ENCODE data around the gene SMARCA2.

The SMARCA2 gene

DNA sequence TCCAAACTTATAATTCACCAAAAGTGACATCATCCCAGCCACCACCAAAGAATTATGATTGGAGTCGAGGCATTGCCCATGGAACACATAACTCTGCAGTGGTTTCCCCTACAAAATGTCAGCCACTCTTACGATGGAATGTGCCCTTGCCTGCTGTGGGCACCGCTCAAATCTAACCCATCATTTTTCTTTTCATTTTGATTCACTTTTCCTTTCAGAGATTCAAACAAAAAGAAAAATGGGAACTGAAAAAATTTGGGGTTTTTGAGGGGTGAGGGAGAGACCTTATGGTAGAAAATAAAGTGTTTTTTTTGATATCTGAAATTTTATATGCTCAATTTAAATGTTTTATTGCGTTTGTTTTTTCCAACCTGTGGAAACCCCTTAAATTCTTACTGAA is 28.1 kb downstream of the SMARCA2 start:
- no peak for DNase-seq

DNA sequence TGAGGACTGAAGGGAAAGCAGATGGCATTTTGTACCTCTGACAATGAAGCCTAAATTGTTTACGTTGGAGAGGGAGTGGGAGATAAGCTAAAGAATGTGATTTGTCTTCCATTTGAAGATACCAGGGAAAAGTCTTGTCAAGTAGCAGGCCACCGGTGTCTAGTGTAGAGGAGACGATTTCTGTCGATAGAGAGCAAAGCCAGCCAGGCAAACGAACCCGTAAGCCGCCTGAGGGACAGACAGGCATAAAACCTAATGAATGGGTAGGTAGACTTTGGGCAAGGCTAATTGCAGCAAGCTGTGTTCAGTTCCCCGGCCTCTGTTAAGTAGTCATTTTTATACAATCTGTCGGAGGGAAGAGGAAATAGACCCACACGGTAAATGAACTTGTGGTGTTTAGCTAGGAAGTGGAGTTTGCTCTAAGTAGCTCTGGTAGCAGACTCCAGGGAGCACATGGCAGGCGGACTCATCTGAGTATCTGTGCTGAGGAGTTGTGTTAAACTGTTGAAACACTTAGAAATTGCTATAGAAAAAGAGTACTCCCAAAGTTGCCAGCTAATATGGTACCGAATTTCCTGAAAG is 28.8 kb downstream of the SMARCA2 start:
- DNase-seq: no peak

DNA sequence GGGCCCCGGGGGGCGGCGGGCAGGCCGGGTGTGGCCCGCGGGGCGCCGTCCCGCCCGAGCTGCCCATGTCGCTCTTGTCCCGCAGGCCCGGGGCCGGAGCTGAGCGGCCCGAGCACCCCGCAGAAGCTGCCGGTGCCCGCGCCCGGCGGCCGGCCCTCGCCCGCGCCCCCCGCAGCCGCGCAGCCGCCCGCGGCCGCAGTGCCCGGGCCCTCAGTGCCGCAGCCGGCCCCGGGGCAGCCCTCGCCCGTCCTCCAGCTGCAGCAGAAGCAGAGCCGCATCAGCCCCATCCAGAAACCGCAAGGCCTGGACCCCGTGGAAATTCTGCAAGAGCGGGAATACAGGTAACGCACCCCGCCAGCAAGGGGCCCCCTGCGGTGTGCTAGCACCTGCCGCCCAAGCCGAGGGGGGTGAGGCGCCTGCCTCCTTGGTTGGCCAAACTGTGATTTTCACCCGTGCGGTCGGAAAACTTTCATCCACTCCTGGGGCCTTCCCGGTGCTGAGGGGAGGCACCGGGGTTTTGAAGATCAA is 32.1 kb downstream of the SMARCA2 start:
- no peak for DNase-seq

DNA sequence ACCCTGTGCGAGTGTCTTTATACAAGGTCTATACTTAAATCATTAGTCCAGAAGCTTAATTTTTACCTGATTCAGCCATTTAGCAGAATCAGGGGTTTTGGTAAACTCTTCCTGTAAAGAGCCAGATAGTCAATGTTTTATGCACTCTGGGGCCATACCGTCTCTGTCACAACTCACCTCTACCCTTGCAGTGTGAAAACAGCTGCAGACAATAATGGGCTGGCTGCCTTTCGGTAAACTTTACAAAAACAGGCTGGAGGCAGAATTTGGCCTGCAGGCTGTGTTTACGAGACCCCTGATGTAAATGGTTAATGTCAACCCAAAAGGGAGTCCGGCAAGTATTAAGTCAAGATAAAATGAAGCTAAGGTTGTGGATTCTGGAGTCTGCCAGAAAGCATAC is 32.8 kb downstream of the SMARCA2 start:
- no peak for DNase-seq

DNA sequence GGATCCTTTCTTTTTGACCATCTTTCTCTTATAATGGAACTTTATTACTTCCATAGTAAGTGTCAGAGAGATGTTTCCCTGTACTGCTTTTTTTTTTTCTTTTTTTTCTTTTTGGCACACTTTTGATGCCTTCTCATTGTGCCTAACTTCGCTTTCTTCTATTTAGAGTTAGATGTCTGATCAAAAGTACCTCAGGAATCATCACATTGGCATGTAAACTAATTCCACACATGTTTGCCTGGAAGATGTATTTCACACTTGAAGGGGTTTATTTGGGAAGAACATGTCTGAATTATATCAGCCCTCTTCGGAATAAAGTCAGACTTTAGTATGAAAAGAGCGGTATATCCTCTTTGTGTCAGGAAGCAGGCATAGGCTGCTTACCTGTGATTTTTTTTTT is 35.1 kb downstream of the SMARCA2 start:
- no peak for DNase-seq

DNA sequence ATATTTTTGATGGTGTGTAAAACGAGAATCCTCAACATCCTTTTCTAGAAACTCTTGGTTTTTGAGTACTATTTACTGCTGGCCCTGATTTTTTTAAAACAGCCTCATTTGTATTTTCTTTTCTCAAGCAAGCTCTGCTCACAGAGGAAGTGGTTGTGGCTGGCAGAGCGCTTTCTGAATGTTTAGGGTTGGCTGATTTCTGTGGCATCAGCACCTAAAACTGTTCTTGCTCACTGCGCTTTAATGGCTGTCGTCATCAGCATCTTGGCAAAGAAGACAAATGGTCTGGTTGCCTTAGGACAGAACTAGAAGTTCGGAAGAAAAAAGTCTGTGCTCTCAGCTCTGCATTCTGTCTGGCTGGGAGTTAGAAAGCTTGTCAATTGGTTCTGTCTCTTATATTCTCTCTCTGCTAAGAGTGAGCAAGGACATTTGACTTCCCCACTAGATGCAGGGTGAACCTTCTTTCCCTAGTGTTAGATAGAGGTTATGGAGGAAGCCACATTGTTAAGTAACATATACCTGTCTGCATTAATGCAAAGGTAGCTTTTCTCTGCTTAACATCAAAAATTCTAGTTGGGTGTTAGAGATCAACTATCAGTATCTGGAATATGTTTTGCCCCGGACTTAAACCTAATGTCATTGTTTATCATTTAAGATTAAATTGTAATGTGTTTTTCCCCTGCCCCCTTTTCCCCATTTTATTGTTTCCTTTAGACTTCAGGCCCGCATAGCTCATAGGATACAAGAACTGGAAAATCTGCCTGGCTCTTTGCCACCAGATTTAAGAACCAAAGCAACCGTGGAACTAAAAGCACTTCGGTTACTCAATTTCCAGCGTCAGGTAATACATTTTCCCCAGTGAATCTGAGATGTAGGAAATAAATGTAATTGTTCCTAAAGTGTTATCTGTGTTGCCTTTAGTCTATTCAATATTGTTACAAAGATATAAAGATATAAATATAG is 39.0 kb downstream of the SMARCA2 start:
- DNase-seq: no peak

DNA sequence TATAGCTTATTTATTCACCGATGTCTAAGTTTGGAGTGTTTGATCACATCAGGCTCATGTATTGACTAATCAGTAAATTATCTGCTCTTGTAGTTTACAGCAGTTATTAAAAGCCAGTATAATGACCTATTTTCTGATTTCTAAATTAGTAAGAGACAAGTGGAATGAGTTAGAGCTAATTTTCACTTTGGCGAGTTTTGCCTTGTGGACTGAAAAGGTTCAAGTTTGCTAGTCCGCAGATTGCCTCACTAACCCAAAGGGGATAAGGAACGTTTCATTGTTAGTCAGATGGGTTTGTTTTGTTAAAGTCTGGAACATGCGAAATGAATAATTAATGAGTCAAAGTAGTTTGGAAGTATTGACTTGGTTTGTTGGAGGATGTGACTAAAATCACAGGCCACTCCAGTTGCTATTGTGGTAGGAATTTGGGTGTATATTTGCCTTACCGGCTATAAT is 40.1 kb downstream of the SMARCA2 start:
- DNase-seq: no peak

DNA sequence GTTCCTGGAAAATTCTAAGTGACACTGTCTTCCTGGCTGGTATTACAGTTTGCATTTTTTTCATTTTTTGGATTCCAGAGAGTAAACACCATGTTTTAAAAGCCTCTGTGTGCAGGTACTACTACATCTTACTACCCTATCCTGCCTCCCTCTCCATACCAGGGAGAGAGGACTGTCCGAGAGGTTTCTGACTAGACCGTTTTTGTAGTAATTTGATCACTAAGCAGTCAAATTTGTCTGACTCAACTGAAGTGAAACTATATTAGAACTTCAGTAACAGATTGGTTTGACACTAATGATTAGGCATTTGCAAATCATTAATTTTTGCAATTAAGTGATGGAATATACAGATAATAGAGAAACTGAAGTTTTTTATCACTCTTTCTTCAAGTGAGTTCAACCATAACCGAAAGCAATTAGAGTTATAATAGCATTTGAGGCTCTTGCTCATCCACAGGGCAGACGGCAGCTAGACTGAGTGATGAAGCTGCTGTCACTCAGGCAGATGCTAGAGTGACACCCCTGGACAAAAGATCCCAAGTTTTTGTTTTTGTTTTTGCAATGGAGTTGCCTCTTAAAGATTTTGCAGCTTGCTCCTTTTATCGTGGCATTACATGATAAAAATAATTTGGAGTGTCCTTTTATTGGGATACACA is 44.3 kb downstream of the SMARCA2 start:
- no peak for DNase-seq

DNA sequence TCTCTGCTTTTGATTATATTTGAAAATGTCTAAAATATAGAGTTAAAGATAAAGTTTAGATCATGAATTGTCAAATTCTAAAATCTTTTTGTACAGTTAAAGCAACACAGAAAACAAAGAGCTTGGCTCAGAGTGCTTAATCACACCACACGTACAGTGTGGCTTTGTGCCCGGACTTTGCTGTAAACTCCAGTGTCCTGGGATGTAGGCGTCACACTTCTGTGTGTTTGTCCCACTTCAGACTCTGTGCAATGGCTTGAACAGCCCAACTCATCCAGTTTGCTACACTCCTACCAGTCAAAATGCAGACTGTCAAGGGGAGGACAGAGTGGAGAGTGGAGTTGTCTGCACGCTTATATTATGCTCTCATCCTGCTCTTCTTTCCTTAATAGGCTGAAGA is 45.3 kb downstream of the SMARCA2 start:
- no peak for DNase-seq

DNA sequence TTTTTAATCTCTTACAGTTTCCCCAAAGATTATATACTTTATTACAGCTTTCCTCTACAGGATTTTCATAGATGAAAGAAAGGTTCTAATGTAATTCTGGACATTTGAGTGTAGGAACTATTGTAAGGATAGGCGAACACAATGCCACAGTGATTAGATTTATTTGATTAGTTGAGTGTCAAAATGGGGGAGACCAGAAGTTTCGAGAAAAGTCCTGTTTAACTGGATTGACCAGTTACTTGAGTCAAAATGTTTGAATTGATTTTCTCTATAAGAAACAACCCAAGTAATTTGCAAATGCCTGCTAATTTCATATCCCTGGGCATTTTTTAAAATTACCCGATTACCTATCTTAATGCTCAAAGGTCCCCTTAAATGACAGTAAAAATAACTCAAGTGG is 50.6 kb downstream of the SMARCA2 start:
- DNase-seq: no peak

DNA sequence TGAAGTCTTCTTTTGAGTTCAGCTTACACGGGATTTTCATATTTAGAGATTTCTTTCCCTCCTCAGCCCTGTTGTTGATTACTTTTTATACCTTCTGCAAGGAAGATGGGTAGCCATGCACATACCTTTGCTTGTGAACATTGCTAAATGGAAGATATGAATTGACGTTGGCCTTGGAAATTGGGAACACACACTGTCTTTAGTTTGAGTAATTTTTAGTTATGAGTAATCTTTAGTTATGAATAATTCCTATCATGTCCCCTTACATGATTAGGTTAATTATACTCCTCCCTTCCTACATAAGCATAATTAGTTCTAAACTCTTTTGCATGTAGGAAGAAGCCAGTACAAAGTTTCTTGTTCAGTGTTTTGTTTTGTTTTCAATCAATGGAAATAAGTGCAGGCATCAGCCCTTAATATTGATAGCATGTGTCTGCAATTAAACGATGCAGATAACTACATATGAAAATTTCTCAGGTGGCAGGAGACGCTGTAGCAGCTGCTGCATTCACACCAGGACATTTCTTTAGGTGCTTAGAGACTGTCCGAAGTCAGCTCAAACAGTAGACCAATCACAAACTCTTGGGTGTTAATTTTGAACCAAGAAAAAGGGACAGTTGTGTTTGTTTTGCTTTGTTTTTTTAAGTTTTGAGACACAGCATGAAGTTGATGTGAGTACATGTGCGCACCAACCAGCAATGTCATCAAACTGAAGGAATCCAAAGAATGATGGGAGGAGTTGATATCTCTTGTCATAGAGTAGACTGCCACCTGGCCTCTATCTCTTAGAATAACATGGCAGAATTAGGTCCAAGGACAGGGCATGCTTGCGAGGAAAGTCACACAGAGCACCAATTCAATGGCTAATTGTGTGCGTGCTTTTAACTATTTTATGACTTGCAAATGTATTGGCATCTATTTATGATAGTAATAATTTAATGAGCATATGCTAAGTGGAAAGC is 51.4 kb downstream of the SMARCA2 start:
- no peak for DNase-seq

DNA sequence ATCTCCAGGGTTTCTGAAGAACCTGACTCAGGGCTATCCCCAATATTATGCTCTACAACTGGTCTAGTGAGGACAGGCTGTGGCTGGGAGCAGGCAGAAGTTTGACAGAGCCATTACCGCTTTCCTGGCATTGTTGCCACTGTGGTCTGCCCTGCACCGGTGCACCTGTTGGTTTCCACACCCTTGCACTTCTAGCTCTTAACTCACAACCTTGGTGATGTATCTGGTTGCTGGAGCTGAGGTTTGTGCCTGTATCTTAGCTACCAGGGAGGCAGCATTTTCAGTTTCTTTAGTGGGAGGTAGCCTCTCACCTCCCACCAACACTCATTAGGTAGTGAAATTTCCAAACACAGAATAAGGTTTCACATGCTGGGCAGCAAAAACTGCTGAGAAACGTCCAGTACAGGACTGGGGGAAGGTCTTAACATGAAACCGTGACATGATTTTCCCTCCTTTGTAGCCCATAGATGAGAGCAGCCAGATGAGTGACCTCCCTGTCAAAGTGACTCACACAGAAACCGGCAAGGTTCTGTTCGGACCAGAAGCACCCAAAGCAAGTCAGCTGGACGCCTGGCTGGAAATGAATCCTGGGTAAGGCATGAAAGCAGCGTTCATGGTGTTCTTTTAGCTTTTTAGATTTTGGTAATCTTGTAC is 57.7 kb downstream of the SMARCA2 start:
- no peak for DNase-seq

DNA sequence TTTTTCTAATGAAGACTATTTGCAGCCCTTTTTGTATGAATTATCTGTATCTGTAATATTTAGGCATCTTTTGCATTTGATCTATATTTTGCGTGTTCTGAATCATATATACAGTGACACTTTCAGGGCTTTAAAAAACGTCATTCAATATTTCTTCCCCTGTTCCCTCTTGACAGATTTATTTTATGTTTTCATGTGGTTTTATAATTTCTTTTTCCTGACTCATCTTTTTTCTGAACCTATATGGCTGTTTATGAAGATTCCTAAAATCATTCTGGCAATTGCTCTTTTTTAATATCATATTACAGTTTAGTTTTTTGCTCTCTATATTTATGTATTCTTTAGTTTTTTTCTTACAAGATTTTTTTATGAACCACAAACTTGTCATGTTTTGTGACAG is 67.6 kb downstream of the SMARCA2 start:
- no peak for DNase-seq

DNA sequence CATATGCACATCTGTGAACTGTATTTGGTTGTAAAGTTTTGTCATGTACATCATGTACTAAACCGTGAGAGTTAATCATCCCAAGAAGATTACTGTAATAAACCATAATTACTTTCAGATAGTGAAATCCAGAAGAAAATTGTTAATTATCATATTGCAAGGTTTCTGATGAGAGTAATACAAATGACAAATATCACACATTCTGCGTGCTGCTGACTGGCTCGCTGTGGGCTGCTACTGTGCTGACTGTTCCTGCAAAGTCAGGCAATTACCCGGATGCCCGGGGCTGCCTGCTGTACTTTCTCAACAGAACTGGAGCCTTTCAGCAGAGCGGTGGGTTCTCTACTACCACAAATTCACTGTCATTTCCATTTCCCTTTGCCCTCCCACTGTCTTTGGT is 68.3 kb downstream of the SMARCA2 start:
- no peak for DNase-seq

DNA sequence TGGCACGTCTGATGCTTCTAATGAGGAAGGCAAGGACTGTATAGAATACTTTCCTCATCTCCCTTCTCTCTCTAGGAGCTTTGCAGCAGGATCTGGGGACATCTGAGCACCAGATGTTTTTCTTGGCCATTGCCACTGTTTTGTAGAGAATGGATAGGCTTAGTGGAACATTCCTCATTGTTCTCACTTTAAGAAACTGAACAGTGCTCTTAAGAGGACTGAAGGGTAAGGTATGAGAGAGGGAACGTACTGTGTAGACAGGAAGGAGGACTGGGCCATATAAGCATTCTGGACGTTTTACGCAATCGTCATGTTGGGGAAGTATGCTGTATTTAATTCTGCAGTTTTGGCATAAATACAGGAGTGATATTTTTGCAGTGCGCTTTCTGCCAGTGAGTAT is 70.6 kb downstream of the SMARCA2 start:
- DNase-seq: no peak

DNA sequence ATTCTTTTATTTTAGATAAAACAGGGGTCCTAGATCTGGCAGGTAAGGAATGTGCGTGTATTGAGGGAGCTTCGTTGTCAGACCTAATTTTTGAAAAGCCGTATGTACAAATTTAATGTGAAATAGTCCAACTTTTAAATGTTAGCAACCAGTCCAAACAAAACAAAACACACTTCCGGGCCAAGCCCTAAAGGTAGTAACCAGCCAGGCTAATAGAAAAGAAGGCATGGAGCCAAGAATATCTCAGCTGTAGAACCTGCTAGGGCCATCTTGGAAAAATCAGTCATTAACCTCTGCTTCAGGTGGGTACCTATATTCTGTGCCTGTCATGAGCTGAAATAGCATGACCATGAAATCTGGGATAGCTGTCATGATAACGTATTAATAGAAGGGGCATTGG is 71.0 kb downstream of the SMARCA2 start:
- DNase-seq: no peak

DNA sequence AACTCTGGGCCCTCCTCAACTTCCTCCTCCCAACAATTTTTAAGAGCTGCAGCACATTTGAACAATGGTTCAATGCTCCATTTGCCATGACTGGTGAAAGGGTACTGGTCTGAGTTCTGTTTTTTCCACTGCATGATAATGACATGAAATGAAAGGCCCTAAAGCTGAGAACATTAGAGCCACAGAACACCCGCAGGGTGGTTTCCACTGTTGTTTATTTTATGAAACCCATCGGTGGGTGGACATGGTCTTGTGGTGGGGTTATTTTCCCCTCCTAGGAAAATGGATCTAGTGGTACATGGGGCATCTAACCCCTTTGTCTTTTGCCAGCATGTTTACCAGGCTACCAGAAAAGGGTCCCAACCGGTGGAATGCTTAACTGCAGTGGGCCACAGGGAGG is 71.8 kb downstream of the SMARCA2 start:
- no peak for DNase-seq

DNA sequence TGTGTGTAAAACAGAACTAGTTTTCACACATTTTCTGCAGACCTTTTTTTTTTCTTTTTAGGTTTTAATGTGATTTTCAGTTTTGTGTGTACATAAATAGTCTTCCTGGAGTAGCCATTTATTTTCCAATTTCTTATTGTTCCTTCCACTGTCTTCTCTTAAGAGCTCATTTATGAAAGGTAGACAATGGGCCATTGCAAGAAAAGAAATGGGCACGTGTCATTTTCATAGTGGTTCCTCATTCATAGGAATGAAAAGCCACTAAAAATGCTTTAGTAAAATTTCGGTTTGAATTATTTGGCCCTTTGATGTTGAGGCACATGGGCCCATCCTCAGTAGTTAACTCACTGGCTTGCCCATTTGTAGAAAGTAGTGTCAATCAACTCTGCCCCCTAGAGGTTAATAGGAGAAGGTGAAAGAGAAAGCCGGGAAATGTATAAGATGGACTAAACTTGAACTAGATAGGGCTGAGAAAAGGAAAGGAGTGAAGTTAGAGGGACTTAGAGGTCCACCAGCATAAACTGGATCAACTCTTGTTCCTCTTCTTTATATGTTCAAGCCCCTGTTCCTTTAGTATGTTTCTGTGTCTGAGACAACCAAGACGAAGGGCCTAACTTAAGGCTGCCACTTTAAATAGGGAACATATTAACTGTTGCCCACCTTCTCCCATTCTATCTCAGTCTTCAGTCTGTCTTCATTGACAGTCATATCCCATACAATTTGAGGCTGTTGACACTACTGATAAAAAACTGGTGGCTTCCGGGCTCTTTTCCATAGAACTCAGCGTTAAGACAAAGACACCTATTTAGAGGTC is 72.6 kb downstream of the SMARCA2 start:
- DNase-seq: no peak

DNA sequence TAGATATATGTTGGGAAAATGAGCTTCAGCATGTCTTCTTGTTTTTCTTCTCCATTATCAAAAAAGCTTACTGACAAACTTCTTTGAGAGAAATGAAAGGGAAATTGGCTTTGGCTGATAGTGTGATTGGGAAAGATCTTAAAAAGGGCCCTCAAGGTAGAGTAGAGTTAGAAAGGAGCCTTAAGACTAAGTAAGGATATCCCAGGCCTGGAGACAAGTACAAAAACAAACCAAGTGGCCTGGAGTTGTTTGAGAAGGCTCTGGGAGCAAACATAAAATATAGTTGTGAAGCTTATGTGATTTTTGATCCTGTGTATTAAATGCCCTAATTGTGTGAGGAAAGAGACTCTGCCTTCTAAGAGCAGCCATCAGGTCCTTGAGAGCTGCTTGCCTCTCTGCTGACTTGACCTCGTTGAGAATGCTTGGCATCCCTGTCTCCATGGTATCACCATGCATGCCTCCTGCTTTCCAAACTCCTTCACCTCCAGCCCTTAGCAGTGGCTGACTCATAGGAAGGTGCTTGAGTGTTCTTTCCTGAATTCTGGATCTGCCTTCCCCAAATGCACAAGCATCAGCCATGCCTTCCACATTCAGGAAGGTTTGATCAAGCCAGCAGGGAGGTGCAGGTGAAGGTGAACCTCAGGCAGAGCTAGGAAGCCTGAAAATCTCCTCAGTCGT is 78.9 kb downstream of the SMARCA2 start:
- DNase-seq: no peak

DNA sequence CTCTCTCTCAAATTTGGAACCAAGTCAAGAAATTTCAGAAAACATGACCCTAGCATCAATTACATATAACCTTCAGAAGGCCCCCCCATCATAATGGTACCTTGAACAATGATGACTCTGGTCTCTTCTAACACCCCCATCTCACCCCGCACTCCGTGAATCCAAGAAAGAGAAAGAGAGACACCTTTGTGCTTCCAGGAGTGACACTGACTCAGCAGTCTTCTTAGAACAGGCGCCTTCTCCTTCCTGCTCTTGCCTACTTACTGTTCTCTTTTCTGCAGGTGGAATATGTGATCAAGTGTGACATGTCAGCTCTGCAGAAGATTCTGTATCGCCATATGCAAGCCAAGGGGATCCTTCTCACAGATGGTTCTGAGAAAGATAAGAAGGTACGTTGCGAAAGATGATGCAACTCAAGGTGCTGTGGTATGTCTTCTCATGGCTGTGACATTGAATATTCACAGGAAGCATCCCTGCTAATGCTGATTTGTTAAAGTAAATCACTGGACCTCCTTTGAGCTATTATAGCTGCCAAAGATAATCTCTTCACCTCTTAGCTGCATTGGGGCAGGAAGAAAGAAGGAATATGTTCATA is 81.3 kb downstream of the SMARCA2 start:
- no peak for DNase-seq
